Measurements from ENCODE around the gene RNF31. TPM values are rescaled to one million over a fixed set of nuclear protein-coding genes. Genes with fewer than 3 reads are reported as not detected.
A peak's percentile ranks its signal among the peaks of the same experiment; 100 is the strongest.

The RNF31 gene
- polyA plus RNA-seq, 1 of the 3 experiments (the other 2 are of a cell fraction): 19.2 TPM

- peaks cover 74% of the 10 kb centered on the region for H3K79me2 ChIP-seq (ENCODE audit: insufficient read depth)
Measured at GRCh38 chr14:24194186-24194872, 47.0 kb downstream of the RNF31 start.

GRCh38 chr14:24194873-24195185, 47.5 kb downstream of the RNF31 start:
- H3F3A ChIP-seq (replicated peaks; ENCODE audit: insufficient read depth): peaks cover 3% of the 10 kb centered on the region
- H3K27ac ChIP-seq (ENCODE audit: low read depth in 2 of 2, low read length in 1 of 2): peak overlapping the region; percentile 88 to 89
- peak overlapping the region; percentile 97 for H3K4me2 ChIP-seq
- CTCF ChIA-PET: interaction anchor here (1.0 to 1.6 kb wide), 5 partner anchors 19 to 86 kb away, joined by 3 to 7 read pairs (median 4); partner anchors contain the start of genes CHMP4A, IRF9 and TINF2
- 35% methylated on average over 5 of the region's 8 CpGs for whole genome bisulfite sequencing (ENCODE audit: low lambda C conversion rate)
- H2AFZ ChIP-seq (ENCODE audit: low read depth): peak overlapping the region; percentile 87; the same call in 1 of the 2 replicates
- no peaks in the 10 kb centered on the region for H3K9me2 ChIP-seq
- no peak for TF ChIP-seq EP300 (IDR thresholded peaks at IDR 0.05; ENCODE audit: borderline replicate concordance in 1 of 2, low read depth in 1 of 2, low read length in 1 of 2)
- peaks cover 79% of the 10 kb centered on the region for H3K79me2 ChIP-seq (ENCODE audit: insufficient read depth)
- no peaks in the 10 kb centered on the region for H3K27me3 ChIP-seq (ENCODE audit: insufficient read depth)
- peaks cover 21 to 29% of the 10 kb centered on the region in 2 experiments for H3K36me3 ChIP-seq (replicated peaks in 1 of 2; ENCODE audit: control insufficient read depth in 1 of 2, insufficient read depth in 2 of 2, low read length in 1 of 2)
- POLR2A ChIA-PET: interaction anchor here (1.1 to 2.4 kb wide), 9 partner anchors 11 to 101 kb away, joined by 3 to 15 read pairs (median 8); partner anchors contain the start of genes CHMP4A, DCAF11, MDP1 and NRL
- H3K9me3 ChIP-seq: no peaks in the 10 kb centered on the region
- no peaks in the 10 kb centered on the region for H4K20me1 ChIP-seq (ENCODE audit: insufficient read depth)
- H3K4me1 ChIP-seq (ENCODE audit: control insufficient read depth in 1 of 2, insufficient read depth in 2 of 2, low read depth in 1 of 2, low read length in 1 of 2): peaks cover 11% of the 10 kb centered on the region in 2 experiments; a peak in 2 of 4 replicates
- DNase-seq: no peak
- H3K4me3 ChIP-seq (ENCODE audit: low read depth in 2 of 2, low read length in 1 of 2): peak overlapping the region; percentile 84 to 85
- peak overlapping the region; percentile 97 for H3K9ac ChIP-seq

More at GRCh38 chr14:24194186-24194872, 47.0 kb downstream of the RNF31 start:
- DNase-seq: no peak
- Histone ChIP-seq H3K4me1 (ENCODE audit: control insufficient read depth in 1 of 2, insufficient read depth in 2 of 2, low read depth in 1 of 2, low read length in 1 of 2) (peaks cover 11 to 15% of the 10 kb centered on the region in 2 experiments; a peak in 3 of 4 replicates), H4K20me1 (ENCODE audit: insufficient read depth) (no peaks in the 10 kb centered on the region), H3K9ac (peak overlapping the region; percentile 97), H3K9me3 (no peaks in the 10 kb centered on the region), H3K9me2 (no peaks in the 10 kb centered on the region), H3K4me2 (peak overlapping the region; percentile 97), H3K36me3 (replicated peaks in 1 of 2; ENCODE audit: control insufficient read depth in 1 of 2, insufficient read depth in 2 of 2, low read length in 1 of 2) (peaks cover 24 to 26% of the 10 kb centered on the region in 2 experiments), H3K4me3 (ENCODE audit: low read depth in 2 of 2, low read length in 1 of 2) (peak overlapping the region; percentile 84 to 85), H3F3A (replicated peaks; ENCODE audit: insufficient read depth) (peaks cover 8% of the 10 kb centered on the region), H3K27me3 (ENCODE audit: insufficient read depth) (no peaks in the 10 kb centered on the region), H3K27ac (ENCODE audit: low read depth in 2 of 2, low read length in 1 of 2) (peak overlapping the region; percentile 88 to 89; a peak in 3 of 4 replicates), H2AFZ (ENCODE audit: low read depth) (peak overlapping the region; percentile 87; the same call in 1 of the 2 replicates)
- 90% methylated on average over 7 of the region's 7 CpGs for WGBS (ENCODE audit: low lambda C conversion rate)
- ChIA-PET POLR2A (interaction anchor here (0.6 to 2.4 kb wide), 3 partner anchors 22 to 48 kb away, joined by 3 to 9 read pairs (median 8); partner anchors contain the start of genes MDP1 and TINF2), CTCF (interaction anchor here (1.0 to 1.6 kb wide), 5 partner anchors 19 to 86 kb away, joined by 3 to 7 read pairs (median 4); partner anchors contain the start of genes CHMP4A, IRF9 and TINF2)
- TF ChIP-seq RCOR1 (IDR thresholded peaks at IDR 0.05; ENCODE audit: low read length) (no peak), TCF12 (IDR thresholded peaks at IDR 0.05) (no peak), MEF2A (IDR thresholded peaks at IDR 0.05; ENCODE audit: borderline replicate concordance, low read depth) (no peak), NRF1 (IDR thresholded peaks at IDR 0.05; ENCODE audit: low read depth, low read length) (no peak), PBX3 (IDR thresholded peaks at IDR 0.05) (no peak), EP300 (IDR thresholded peaks at IDR 0.05; ENCODE audit: borderline replicate concordance in 1 of 2, low read depth in 1 of 2, low read length in 1 of 2) (no peak), RAD21 (IDR thresholded peaks at IDR 0.05; ENCODE audit: low read length) (no peak)

All from SK-N-SH (cell line).